ENCODE measurements around the gene GALNT3.

DNA sequence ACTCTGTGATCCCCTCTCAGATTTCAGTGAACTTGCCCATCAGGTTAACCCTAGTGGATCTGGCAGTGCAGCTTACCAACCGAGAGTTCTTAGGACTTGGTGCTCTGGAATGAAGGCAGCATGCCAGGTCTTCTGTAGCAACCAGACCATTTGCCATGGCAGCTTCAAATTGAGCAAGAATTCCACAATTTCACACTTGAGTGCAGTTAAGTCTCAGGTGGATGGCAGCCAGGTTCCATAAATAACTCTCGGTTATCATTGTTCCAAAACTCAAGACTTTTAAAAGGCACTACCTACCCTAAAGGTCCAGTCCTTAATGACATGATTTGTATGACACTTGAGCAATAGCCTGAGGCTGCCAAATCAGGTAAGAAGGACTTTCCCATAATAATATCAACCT is 48.1 kb downstream of the GALNT3 start:
- TF ChIP-seq POLR2A (IDR thresholded peaks at IDR 0.05; ENCODE audit: low read length) (no peak), GATA1 (IDR thresholded peaks at IDR 0.05; ENCODE audit: low read depth, low read length) (no peak)

Data from erythroblast (primary cell).